H1 (cell line): Measurements from ENCODE around the gene MKI67. TPM values are rescaled to one million over a fixed set of nuclear protein-coding genes. Genes with fewer than 3 reads are reported as not detected.
A peak's percentile ranks its signal among the peaks of the same experiment; 100 is the strongest.

Experiments used
- CTCF ChIA-PET: fragments of 300-600 bp; sonication (Branson Sonifier 250); formaldehyde crosslinking; loops from one replicate; lab custom pipeline; 2021; ENCODE audit not compliant: partially characterized antibody; lab: Charles Lee
- POLR2A ChIA-PET: fragments of 300-600 bp; sonication (Branson Sonifier 250); formaldehyde crosslinking; loops from one replicate; lab custom pipeline; 2021; ENCODE audit warnings: inconsistent platforms; ENCODE audit not compliant: partially characterized antibody; lab: Charles Lee
- DNase-seq, 2 experiments: peaks; one replicate each; pipeline versions ENCODE4 v3.0.0 to v3.0.0-alpha.2; 2010 to 2022; ENCODE audit warnings: low spot score in 2 of 2, low read depth in 1 of 2, mixed read lengths in 1 of 2
- FAIRE-seq: peaks from 2 replicates; lab custom pipeline; 2011; peaks lifted over from hg19 to GRCh38; lab: Jason Lieb, UNC
- H2AFZ ChIP-seq: 2 replicates; pipeline ENCODE4 v1.8.1; 2012; ENCODE audit warnings: low read length, inconsistent platforms
- H2AK5ac ChIP-seq: 2 replicates; pipeline ENCODE4 v1.6.1; 2013; ENCODE audit warnings: low read depth, low read length
- H2BK120ac ChIP-seq: replicated peaks from 2 replicates; pipeline ENCODE3; 2013; ENCODE audit warnings: low read depth, low read length, inconsistent platforms
- H2BK12ac ChIP-seq: 2 replicates; pipeline ENCODE4 v1.6.1; 2013; ENCODE audit warnings: low read depth, low read length
- H2BK15ac ChIP-seq: 2 replicates; pipeline ENCODE4 v1.6.1; 2013; ENCODE audit warnings: low read length
- H2BK20ac ChIP-seq: 2 replicates; pipeline ENCODE4 v1.6.1; 2013; ENCODE audit warnings: low read length
- H2BK5ac ChIP-seq: 2 replicates; pipeline ENCODE4 v1.6.1; 2013; ENCODE audit warnings: low read depth, low read length
- H3K14ac ChIP-seq: 2 replicates; pipeline ENCODE4 v1.6.1; 2013; ENCODE audit warnings: inconsistent platforms; ENCODE audit not compliant: insufficient read length
- H3K18ac ChIP-seq: 2 replicates; pipeline ENCODE4 v1.6.1; 2013; ENCODE audit warnings: low read length; ENCODE audit errors: extremely low read depth
- H3K23ac ChIP-seq: 2 replicates; pipeline ENCODE4 v1.6.1; 2013; ENCODE audit warnings: inconsistent platforms; ENCODE audit not compliant: insufficient read length
- H3K23me2 ChIP-seq: 2 replicates; pipeline ENCODE4 v1.6.1; 2013; ENCODE audit warnings: low read depth, low read length
- H3K27ac ChIP-seq: 2 replicates; pipeline ENCODE4 v1.6.1; 2011; ENCODE audit warnings: low read depth, low read length, inconsistent platforms
- H3K27me3 ChIP-seq, 4 experiments: replicated peaks in 1 of 4; 1 replicate in 1 of 4; 2 replicates in 3 of 4; pipeline versions ENCODE4 v1.6.1 to v1.8.1; 2011 to 2013; ENCODE audit warnings: low read length in 3 of 4, mild to moderate bottlenecking in 3 of 4, inconsistent platforms in 2 of 4, mixed read lengths in 2 of 4, moderate library complexity in 1 of 4; ENCODE audit not compliant: control insufficient read depth in 3 of 4, insufficient read depth in 3 of 4; ENCODE audit errors: extremely low read depth in 1 of 4
- H3K36me3 ChIP-seq, 4 experiments: 2 replicates each; pipeline versions ENCODE4 v1.6.1 to v1.8.1; 2011 to 2013; ENCODE audit warnings: mild to moderate bottlenecking in 4 of 4, low read length in 3 of 4, moderate library complexity in 2 of 4, control low read depth in 1 of 4, inconsistent platforms in 1 of 4; ENCODE audit not compliant: insufficient read depth in 4 of 4, control insufficient read depth in 2 of 4
- H3K4ac ChIP-seq: replicated peaks from 2 replicates; pipeline ENCODE3; 2013; ENCODE audit warnings: low read length, low read depth, mixed read lengths, inconsistent platforms; ENCODE audit not compliant: insufficient read length
- H3K4me1 ChIP-seq, 4 experiments: replicated peaks in 1 of 4; 1 replicate in 1 of 4; 2 replicates in 3 of 4; pipeline versions ENCODE4 v1.6.1 to v1.8.1; 2011 to 2013; ENCODE audit warnings: low read length in 3 of 4, inconsistent platforms in 2 of 4, mixed read lengths in 1 of 4; ENCODE audit not compliant: insufficient read depth in 4 of 4, control insufficient read depth in 3 of 4
- H3K4me2 ChIP-seq, 2 experiments: 2 replicates each; pipeline versions ENCODE4 v1.6.1 to v1.8.1; 2011 to 2013; ENCODE audit warnings: low read depth in 2 of 2, low read length in 2 of 2, control low read depth in 1 of 2, inconsistent platforms in 1 of 2, mild to moderate bottlenecking in 1 of 2; ENCODE audit not compliant: insufficient read depth in 1 of 2
- H3K4me3 ChIP-seq, 4 experiments: fragments of 200-600, 300-600 bp in 1 of 4; sonication (generic), shearing (Covaris generic), sonication (Bioruptor Twin) in 1 of 4; 2 replicates each; pipeline versions ENCODE4 v1.5.1 to v1.8.1; 2011 to 2016; ENCODE audit warnings: low read length in 4 of 4, low read depth in 3 of 4, control low read depth in 2 of 4, inconsistent platforms in 2 of 4, mild to moderate bottlenecking in 2 of 4, mixed read lengths in 1 of 4, moderate library complexity in 1 of 4; ENCODE audit not compliant: insufficient read depth in 2 of 4; ENCODE audit errors: extremely low read depth in 1 of 4
- H3K56ac ChIP-seq: replicated peaks from 2 replicates; pipeline ENCODE3; 2013; ENCODE audit warnings: low read depth, mild to moderate bottlenecking, mixed read lengths, low read length, inconsistent platforms; ENCODE audit not compliant: insufficient read length
- H3K79me1 ChIP-seq: 2 replicates; pipeline ENCODE4 v1.6.1; 2013; ENCODE audit warnings: low read depth, low read length, control low read depth
- H3K79me2 ChIP-seq, 2 experiments: 2 replicates each; pipeline versions ENCODE4 v1.6.1 to v1.8.1; 2012 to 2013; ENCODE audit warnings: low read length in 2 of 2, mild to moderate bottlenecking in 2 of 2, inconsistent platforms in 1 of 2; ENCODE audit not compliant: insufficient read depth in 2 of 2, control insufficient read depth in 1 of 2
- H3K9ac ChIP-seq, 4 experiments: replicated peaks in 1 of 4; 1 replicate in 1 of 4; 2 replicates in 3 of 4; pipeline versions ENCODE4 v1.6.1 to v1.8.1; 2011 to 2013; ENCODE audit warnings: low read depth in 3 of 4, low read length in 3 of 4, control low read depth in 2 of 4, mild to moderate bottlenecking in 2 of 4, moderate library complexity in 2 of 4, inconsistent platforms in 1 of 4; ENCODE audit errors: extremely low read depth in 1 of 4
- H3K9me3 ChIP-seq, 2 experiments: 2 replicates each; pipeline versions ENCODE4 v1.6.1 to v1.8.1; 2012 to 2013; ENCODE audit warnings: mild to moderate bottlenecking in 2 of 2, moderate library complexity in 2 of 2, control low read depth in 1 of 2, inconsistent platforms in 1 of 2, low read depth in 1 of 2, low read length in 1 of 2, mixed read lengths in 1 of 2; ENCODE audit not compliant: insufficient read depth in 2 of 2
- H4K20me1 ChIP-seq, 2 experiments: replicated peaks in 1 of 2; 2 replicates each; pipeline versions ENCODE3 to v1.8.1; 2011 to 2013; ENCODE audit warnings: inconsistent platforms in 2 of 2, low read length in 2 of 2, mild to moderate bottlenecking in 1 of 2; ENCODE audit not compliant: insufficient read depth in 2 of 2, control insufficient read depth in 1 of 2
- H4K5ac ChIP-seq: 2 replicates; pipeline ENCODE4 v1.6.1; 2013; ENCODE audit warnings: low read length, low read depth, mixed read lengths, inconsistent platforms; ENCODE audit not compliant: insufficient read length
- H4K8ac ChIP-seq: 2 replicates; pipeline ENCODE4 v1.8.0; 2013; ENCODE audit warnings: mild to moderate bottlenecking, moderate library complexity, low read length, inconsistent platforms; ENCODE audit not compliant: insufficient read depth; ENCODE audit errors: extremely low read depth
- H4K91ac ChIP-seq: replicated peaks from 2 replicates; pipeline ENCODE3; 2013; ENCODE audit warnings: low read length, mixed read lengths, inconsistent platforms; ENCODE audit not compliant: insufficient read length
- EP300 ChIP-seq, 2 experiments: IDR thresholded peaks; 1 replicate in 1 of 2; 2 replicates in 1 of 2; pipeline ENCODE4 v1.6.1; 2011 to 2012; ENCODE audit warnings: low read depth in 2 of 2, low read length in 2 of 2, mild to moderate bottlenecking in 2 of 2, borderline replicate concordance in 1 of 2, inconsistent platforms in 1 of 2, moderate library complexity in 1 of 2
- WGBS, 2 experiments: shearing (Covaris generic) in 1 of 2; methylation state at CpG; one replicate each; pipeline versions ENCODE4 v1.1.6 to v1.1.7; 2013 to 2015; ENCODE audit warnings: low lambda C conversion rate in 2 of 2, mixed read lengths in 2 of 2, inconsistent platforms in 1 of 2, low coverage in 1 of 2, missing lambda C conversion rate in 1 of 2; ENCODE audit not compliant: insufficient replicate concordance in 2 of 2, insufficient coverage in 1 of 2, insufficient read length in 1 of 2; ENCODE audit errors: extremely low coverage in 1 of 2, missing lambda C conversion rate in 1 of 2; 5-methylcytosine and 5-hydroxymethylcytosine counted together
- polyA plus RNA-seq, 7 experiments: library from polyadenylated mRNA; depleted of rRNA in 3 of 7; stranded (reverse) in 5 of 7; unstranded in 2 of 7; fragments of >200 nt in 5 of 7; fragments of 200-250 nt in 2 of 7; gene quantifications; 1 replicate in 5 of 7; 2 replicates in 1 of 7; 4 replicates in 1 of 7; pipeline versions ENCODE4 v1.2.1 to v1.2.3, GENCODE V29; 2011 to 2013; ENCODE audit warnings: missing spikeins in 2 of 7, mixed read lengths in 2 of 7
- total RNA-seq: library from RNA; stranded (reverse); fragmentation: NEBNext Ultra II Directional; extraction: Animal tissue kit (Norgen Biotek cat#: 25700); gene quantifications from 2 replicates; pipeline ENCODE4 v1.2.1, GENCODE V29; 2021

The MKI67 gene
- total and polyA plus RNA-seq, 2 of the 8 experiments (the other 6 are each of a cell fraction or from before 2014, with no cell fraction given) = 15.8 to 85.1 TPM

- Histone ChIP-seq H4K20me1 (peaks cover 0 to 12% of the 10 kb centered on the region in 2 experiments), H3K36me3 (no peaks in the 10 kb centered on the region), H3K27ac (no peak overlapping the region), H2BK5ac (no peak overlapping the region), H4K91ac (no peak overlapping the region), H3K79me1 (0 out of 2 replicates have a peak, but pooled peaks cover 2% of the 10 kb centered on the region), H3K4me3 (no peak overlapping the region), H2AK5ac (no peak overlapping the region), H2AFZ (0 out of 2 replicates have a peak overlapping the region, but pooled peaks have one; percentile 24), H2BK120ac (no peak overlapping the region), H3K56ac (no peak overlapping the region), H3K4ac (no peak overlapping the region), H3K18ac (no peak overlapping the region), H3K27me3 (no peaks in the 10 kb centered on the region), H3K23me2 (peaks cover 14% of the 10 kb centered on the region; the same call in 1 of the 2 replicates), H4K5ac (no peak overlapping the region), H3K14ac (no peak overlapping the region), H3K9ac (no peak overlapping the region), H3K4me1 (peaks cover 9 to 21% (median 15%) of the 10 kb centered on the region in 4 experiments), H3K4me2 (0 out of 4 replicates have a peak overlapping the region, but pooled peaks of 1 of the 2 experiments have one; percentile 16), H2BK15ac (no peak overlapping the region), H3K9me3 (no peaks in the 10 kb centered on the region), H4K8ac (no peak overlapping the region), H2BK20ac (no peak overlapping the region), H2BK12ac (no peak overlapping the region), H3K79me2 (no peaks in the 10 kb centered on the region), H3K23ac (no peak overlapping the region)
- FAIRE-seq (no peak), DNase-seq (no peak)
- no peak for TF ChIP-seq EP300 (IDR thresholded peaks at IDR 0.05; ENCODE audit: borderline replicate concordance in 1 of 2, low read depth in 2 of 2, low read length in 2 of 2)
- ChIA-PET CTCF (interaction anchor here (0.8 to 3.4 kb wide), 18 partner anchors 8 to 414 kb away, joined by 3 to 26 read pairs (median 4); partner anchors contain the start of gene PTPRE), POLR2A (interaction anchor here (1.3 kb wide), 1 partner anchor 16 kb away, joined by 3 read pairs; no protein-coding TSS in a partner anchor)
- WGBS, 2 experiments = 80% methylated on average over 16 of the region's 19 CpGs; no CpG with 5 or more reads in 1 of the 2 experiments
Observed at GRCh38 chr10:128062881-128063563, 63.2 kb downstream of the MKI67 start.
